NB4 (cell line): ENCODE data around the gene CAPN11.

Experiments used
- POLR2A ChIP-seq: IDR thresholded peaks from 2 replicates; pipeline ENCODE4 v1.6.1; 2011; ENCODE audit warnings: mild to moderate bottlenecking; ENCODE audit not compliant: insufficient read length; ENCODE audit errors: extremely low read depth
- TF ChIP-seq, protein P1 (sequence below): IDR thresholded peaks from one replicate; pipeline ENCODE4 v1.5.1; 2012; ENCODE audit warnings: low read depth, low read length

DNA sequence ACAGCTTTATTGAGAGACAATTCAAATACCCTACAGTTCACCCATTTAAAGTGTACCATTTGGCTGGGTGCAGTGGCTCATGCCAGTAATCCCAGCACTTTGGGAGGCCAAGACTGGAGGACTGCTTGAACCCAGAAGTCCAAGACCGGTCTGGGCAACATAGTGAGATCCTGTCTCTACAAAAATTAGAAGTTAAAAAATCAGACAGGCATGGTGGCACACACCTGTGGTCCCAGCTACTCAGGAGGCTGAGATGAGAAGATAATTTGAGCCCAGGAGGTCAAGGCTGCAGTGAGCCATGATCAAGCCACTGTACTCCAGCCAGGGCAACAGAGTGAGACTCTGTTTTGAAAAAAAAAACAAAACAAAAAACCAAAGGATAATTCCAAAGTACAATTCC, 8.9 kb downstream of the CAPN11 start:
- no peak for TF ChIP-seq POLR2A
- TF ChIP-seq, protein P1, sequence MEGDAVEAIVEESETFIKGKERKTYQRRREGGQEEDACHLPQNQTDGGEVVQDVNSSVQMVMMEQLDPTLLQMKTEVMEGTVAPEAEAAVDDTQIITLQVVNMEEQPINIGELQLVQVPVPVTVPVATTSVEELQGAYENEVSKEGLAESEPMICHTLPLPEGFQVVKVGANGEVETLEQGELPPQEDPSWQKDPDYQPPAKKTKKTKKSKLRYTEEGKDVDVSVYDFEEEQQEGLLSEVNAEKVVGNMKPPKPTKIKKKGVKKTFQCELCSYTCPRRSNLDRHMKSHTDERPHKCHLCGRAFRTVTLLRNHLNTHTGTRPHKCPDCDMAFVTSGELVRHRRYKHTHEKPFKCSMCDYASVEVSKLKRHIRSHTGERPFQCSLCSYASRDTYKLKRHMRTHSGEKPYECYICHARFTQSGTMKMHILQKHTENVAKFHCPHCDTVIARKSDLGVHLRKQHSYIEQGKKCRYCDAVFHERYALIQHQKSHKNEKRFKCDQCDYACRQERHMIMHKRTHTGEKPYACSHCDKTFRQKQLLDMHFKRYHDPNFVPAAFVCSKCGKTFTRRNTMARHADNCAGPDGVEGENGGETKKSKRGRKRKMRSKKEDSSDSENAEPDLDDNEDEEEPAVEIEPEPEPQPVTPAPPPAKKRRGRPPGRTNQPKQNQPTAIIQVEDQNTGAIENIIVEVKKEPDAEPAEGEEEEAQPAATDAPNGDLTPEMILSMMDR: no peak
